Memory B cell (primary cell): ENCODE measurements around the gene PIGX.
"Not testable (repeated sequence)": the region's sequence is repeated elsewhere in the genome, so short reads cannot be mapped to it uniquely, and the experiment has no call there.

ENCODE experiments used
- ATAC-seq: fragments of 150-1000 bp; cut with Tn5 transposase; 2 replicates; pipeline ENCODE4 v1.10.0; 2021; ENCODE audit warnings: low read depth, mild to moderate bottlenecking, moderate library complexity
- DNase-seq, 2 donors: peaks; one replicate each; pipeline ENCODE4 v3.0.0; 2022; ENCODE audit warnings: low spot score in 2 of 2
- H3K27ac Mint-ChIP-seq: one replicate; pipeline ENCODE4 v1.8.0; 2022; ENCODE audit warnings: mild to moderate bottlenecking, moderate library complexity, mixed read lengths
- H3K27me3 Mint-ChIP-seq: one replicate; pipeline ENCODE4 v1.8.0; 2022; ENCODE audit warnings: mixed read lengths
- H3K36me3 Mint-ChIP-seq: one replicate; pipeline ENCODE4 v1.8.0; 2022; ENCODE audit warnings: mild to moderate bottlenecking, mixed read lengths
- H3K4me1 Mint-ChIP-seq: one replicate; pipeline ENCODE4 v1.8.0; 2022; ENCODE audit warnings: mixed read lengths
- H3K4me3 Mint-ChIP-seq: one replicate; pipeline ENCODE4 v1.8.0; 2022; ENCODE audit warnings: mild to moderate bottlenecking, moderate library complexity, mixed read lengths
- H3K9me3 Mint-ChIP-seq: one replicate; pipeline ENCODE4 v1.8.0; 2022; ENCODE audit warnings: mixed read lengths

The PIGX gene

GRCh38 chr3:196691386-196691785, 20.8 kb upstream of the PIGX start:
- no peak for DNase-seq
- ATAC-seq = no peak
- H3K27me3 Mint-ChIP-seq = no peaks in the 10 kb centered on the region
- H3K4me1 Mint-ChIP-seq = peaks cover 23% of the 10 kb centered on the region
- no peak overlapping the region for H3K4me3 Mint-ChIP-seq
- no peaks in the 10 kb centered on the region for H3K9me3 Mint-ChIP-seq
- no peaks in the 10 kb centered on the region for H3K36me3 Mint-ChIP-seq
- H3K27ac Mint-ChIP-seq = no peak overlapping the region

- Mint-ChIP-seq H3K27ac (peak overlapping the region; percentile 35), H3K4me1 (peaks cover 22% of the 10 kb centered on the region), H3K4me3 (no peak overlapping the region), H3K36me3 (no peaks in the 10 kb centered on the region), H3K9me3 (no peaks in the 10 kb centered on the region), H3K27me3 (no peaks in the 10 kb centered on the region)
- peak; percentile 64 for ATAC-seq
- DNase-seq = peak in 1 of 2 donors; percentile 34
Observed at GRCh38 chr3:196694202-196694638, 18.0 kb upstream of the PIGX start.

GRCh38 chr3:196694941-196695848, 17.0 kb upstream of the PIGX start:
- H3K9me3 Mint-ChIP-seq = no peaks in the 10 kb centered on the region
- H3K4me3 Mint-ChIP-seq = no peak overlapping the region
- DNase-seq = no peak
- ATAC-seq = no peak
- no peaks in the 10 kb centered on the region for H3K36me3 Mint-ChIP-seq
- H3K4me1 Mint-ChIP-seq = peaks cover 19% of the 10 kb centered on the region
- no peaks in the 10 kb centered on the region for H3K27me3 Mint-ChIP-seq
- peak overlapping the region; percentile 45 for H3K27ac Mint-ChIP-seq

- no peak for ATAC-seq
- H3K27me3 Mint-ChIP-seq = no peaks in the 10 kb centered on the region
- H3K9me3 Mint-ChIP-seq = no peaks in the 10 kb centered on the region
- H3K4me1 Mint-ChIP-seq = peaks cover 16% of the 10 kb centered on the region
- H3K27ac Mint-ChIP-seq = no peak overlapping the region
- DNase-seq = no peak
- H3K36me3 Mint-ChIP-seq = no peaks in the 10 kb centered on the region
- H3K4me3 Mint-ChIP-seq = no peak overlapping the region
Observed at GRCh38 chr3:196695849-196696226, 16.3 kb upstream of the PIGX start.

- no peak overlapping the region for H3K27ac Mint-ChIP-seq
- no peaks in the 10 kb centered on the region for H3K27me3 Mint-ChIP-seq
- H3K4me1 Mint-ChIP-seq = peaks cover 16% of the 10 kb centered on the region
- H3K36me3 Mint-ChIP-seq = no peaks in the 10 kb centered on the region
- ATAC-seq = peak; percentile 77
- no peak overlapping the region for H3K4me3 Mint-ChIP-seq
- H3K9me3 Mint-ChIP-seq = no peaks in the 10 kb centered on the region
- peak in 1 of 2 donors; percentile 16 for DNase-seq
Observed at GRCh38 chr3:196697270-196697669, 14.9 kb upstream of the PIGX start.

- Mint-ChIP-seq H3K36me3 (no peaks in the 10 kb centered on the region), H3K4me1 (peaks cover 13% of the 10 kb centered on the region), H3K27me3 (no peaks in the 10 kb centered on the region), H3K9me3 (no peaks in the 10 kb centered on the region), H3K4me3 (no peak overlapping the region), H3K27ac (no peak overlapping the region)
- DNase-seq (no peak), ATAC-seq (no peak)
Observed at GRCh38 chr3:196699749-196700148, 12.4 kb upstream of the PIGX start.

- DNase-seq (no peak), ATAC-seq (no peak)
- H3K4me1 Mint-ChIP-seq = peaks cover 7% of the 10 kb centered on the region
- H3K27ac Mint-ChIP-seq = no peak overlapping the region
- no peaks in the 10 kb centered on the region for H3K27me3 Mint-ChIP-seq
- H3K4me3 Mint-ChIP-seq = no peak overlapping the region
- no peaks in the 10 kb centered on the region for H3K36me3 Mint-ChIP-seq
- no peaks in the 10 kb centered on the region for H3K9me3 Mint-ChIP-seq
Observed at GRCh38 chr3:196700801-196701200, 11.4 kb upstream of the PIGX start.

GRCh38 chr3:196706327-196706726, 5.8 kb upstream of the PIGX start:
- DNase-seq (no peak), ATAC-seq (no peak)
- Mint-ChIP-seq H3K36me3 (no peaks in the 10 kb centered on the region), H3K4me3 (no peak overlapping the region), H3K4me1 (peaks cover 2% of the 10 kb centered on the region), H3K9me3 (no peaks in the 10 kb centered on the region), H3K27me3 (no peaks in the 10 kb centered on the region), H3K27ac (no peak overlapping the region)

- Mint-ChIP-seq H3K4me1 (peaks cover 5% of the 10 kb centered on the region), H3K27me3 (no peaks in the 10 kb centered on the region), H3K4me3 (no peak overlapping the region), H3K27ac (no peak overlapping the region), H3K36me3 (no peaks in the 10 kb centered on the region), H3K9me3 (no peaks in the 10 kb centered on the region)
- ATAC-seq (no peak), DNase-seq (no peak)
Observed at GRCh38 chr3:196706731-196707130, 5.4 kb upstream of the PIGX start.

- ATAC-seq = no peak
- no peak overlapping the region for H3K27ac Mint-ChIP-seq
- H3K4me1 Mint-ChIP-seq = peaks cover 6% of the 10 kb centered on the region
- H3K4me3 Mint-ChIP-seq = no peak overlapping the region
- H3K27me3 Mint-ChIP-seq = no peaks in the 10 kb centered on the region
- DNase-seq = no peak
- H3K9me3 Mint-ChIP-seq = no peaks in the 10 kb centered on the region
- no peaks in the 10 kb centered on the region for H3K36me3 Mint-ChIP-seq
Observed at GRCh38 chr3:196707566-196707965, 4.6 kb upstream of the PIGX start.

GRCh38 chr3:196708467-196708866, 3.7 kb upstream of the PIGX start:
- Mint-ChIP-seq H3K36me3 (no peaks in the 10 kb centered on the region), H3K4me3 (no peak overlapping the region), H3K27me3 (no peaks in the 10 kb centered on the region), H3K9me3 (no peaks in the 10 kb centered on the region), H3K27ac (no peak overlapping the region), H3K4me1 (peaks cover 9% of the 10 kb centered on the region)
- ATAC-seq (no peak), DNase-seq (no peak)

GRCh38 chr3:196712514-196713413, 587 bp downstream of the PIGX start:
- no peaks in the 10 kb centered on the region for H3K36me3 Mint-ChIP-seq
- H3K9me3 Mint-ChIP-seq = no peaks in the 10 kb centered on the region
- peak overlapping the region; percentile 86 for H3K27ac Mint-ChIP-seq
- ATAC-seq (peak; percentile 55), DNase-seq (no peak)
- peak overlapping the region; percentile 91 for H3K4me3 Mint-ChIP-seq
- peaks cover 9% of the 10 kb centered on the region for H3K4me1 Mint-ChIP-seq
- no peaks in the 10 kb centered on the region for H3K27me3 Mint-ChIP-seq

GRCh38 chr3:196717162-196717561, 5.0 kb downstream of the PIGX start:
- not testable (repeated sequence) for H3K36me3 Mint-ChIP-seq, H3K4me3 Mint-ChIP-seq, H3K4me1 Mint-ChIP-seq, ATAC-seq, DNase-seq, H3K27me3 Mint-ChIP-seq, H3K27ac Mint-ChIP-seq, H3K9me3 Mint-ChIP-seq

- peaks cover 12% of the 10 kb centered on the region for H3K36me3 Mint-ChIP-seq
Observed at GRCh38 chr3:196721097-196721496, 8.9 kb downstream of the PIGX start.

More at GRCh38 chr3:196721097-196721496, 8.9 kb downstream of the PIGX start:
- Mint-ChIP-seq H3K4me1 (peaks cover 4% of the 10 kb centered on the region), H3K27me3 (no peaks in the 10 kb centered on the region), H3K9me3 (peaks cover 2% of the 10 kb centered on the region), H3K4me3 (no peak overlapping the region), H3K27ac (no peak overlapping the region)
- ATAC-seq (no peak), DNase-seq (no peak)
